NB4 (cell line): ENCODE measurements around the gene ZBTB20.

Experiments used
- DNase-seq: peaks from one replicate; pipeline ENCODE4 v3.0.0; 2010; ENCODE audit warnings: low read depth
- H3K4me3 ChIP-seq: one replicate; pipeline ENCODE4 v1.5.1; 2011; ENCODE audit warnings: mild to moderate bottlenecking, low read depth, low read length, moderate library complexity
- MYC ChIP-seq: IDR thresholded peaks from 2 replicates; pipeline ENCODE4 v1.6.1; 2011; ENCODE audit warnings: low read depth, low read length
- POLR2A ChIP-seq: IDR thresholded peaks from 2 replicates; pipeline ENCODE4 v1.6.1; 2011; ENCODE audit warnings: mild to moderate bottlenecking; ENCODE audit not compliant: insufficient read length; ENCODE audit errors: extremely low read depth
- TF ChIP-seq, protein P1 (sequence below): IDR thresholded peaks from 2 replicates; pipeline ENCODE4 v1.6.1; 2011; ENCODE audit warnings: low read depth, low read length
- TF ChIP-seq, protein P2 (sequence below): IDR thresholded peaks from one replicate; pipeline ENCODE4 v1.5.1; 2012; ENCODE audit warnings: low read depth, low read length

Gene ZBTB20

DNA sequence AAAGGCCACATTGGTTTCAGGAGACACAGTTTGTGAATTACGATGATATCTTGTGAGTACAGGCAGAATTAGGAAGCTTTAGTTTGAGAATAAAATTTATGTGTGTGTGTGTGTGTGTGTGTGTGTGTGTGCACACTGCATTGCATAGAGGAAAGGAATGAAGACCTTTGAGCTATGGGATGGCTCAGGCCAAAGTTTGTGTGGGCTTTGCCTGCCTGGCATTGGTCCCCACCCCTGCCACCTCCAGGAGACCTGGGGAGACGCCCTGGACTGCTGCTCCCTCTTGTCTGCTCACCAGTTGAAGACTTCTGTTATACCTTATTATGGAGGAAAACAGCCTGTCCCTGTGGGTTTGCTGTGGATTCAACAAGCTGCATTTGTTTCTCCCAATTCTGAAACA, 816.1 kb downstream of the ZBTB20 start:
- TF ChIP-seq, protein P1, sequence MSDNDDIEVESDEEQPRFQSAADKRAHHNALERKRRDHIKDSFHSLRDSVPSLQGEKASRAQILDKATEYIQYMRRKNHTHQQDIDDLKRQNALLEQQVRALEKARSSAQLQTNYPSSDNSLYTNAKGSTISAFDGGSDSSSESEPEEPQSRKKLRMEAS: no peak
- no peak for TF ChIP-seq MYC
- no peak for DNase-seq
- no peak overlapping the region for H3K4me3 ChIP-seq

DNA sequence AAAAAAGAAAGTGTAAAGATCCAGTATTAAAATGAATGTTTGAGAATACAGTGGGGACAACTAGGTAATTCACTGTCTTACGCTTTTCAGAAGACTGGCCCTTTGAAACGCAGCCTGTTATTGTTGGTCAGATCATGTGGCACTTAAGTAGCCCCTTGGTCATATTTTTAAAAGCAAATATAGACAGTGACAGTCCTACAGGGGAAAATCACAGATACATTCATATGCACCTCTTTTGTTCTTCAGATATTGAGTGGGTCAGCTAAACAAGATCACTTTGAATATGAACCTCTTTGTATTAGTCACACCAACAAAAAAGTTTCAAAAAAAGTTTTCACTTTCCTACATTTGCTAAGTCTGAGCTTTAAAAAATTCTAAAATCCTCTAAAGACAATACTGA, 817.3 kb downstream of the ZBTB20 start:
- no peak overlapping the region for H3K4me3 ChIP-seq
- no peak for DNase-seq
- TF ChIP-seq, protein P2, sequence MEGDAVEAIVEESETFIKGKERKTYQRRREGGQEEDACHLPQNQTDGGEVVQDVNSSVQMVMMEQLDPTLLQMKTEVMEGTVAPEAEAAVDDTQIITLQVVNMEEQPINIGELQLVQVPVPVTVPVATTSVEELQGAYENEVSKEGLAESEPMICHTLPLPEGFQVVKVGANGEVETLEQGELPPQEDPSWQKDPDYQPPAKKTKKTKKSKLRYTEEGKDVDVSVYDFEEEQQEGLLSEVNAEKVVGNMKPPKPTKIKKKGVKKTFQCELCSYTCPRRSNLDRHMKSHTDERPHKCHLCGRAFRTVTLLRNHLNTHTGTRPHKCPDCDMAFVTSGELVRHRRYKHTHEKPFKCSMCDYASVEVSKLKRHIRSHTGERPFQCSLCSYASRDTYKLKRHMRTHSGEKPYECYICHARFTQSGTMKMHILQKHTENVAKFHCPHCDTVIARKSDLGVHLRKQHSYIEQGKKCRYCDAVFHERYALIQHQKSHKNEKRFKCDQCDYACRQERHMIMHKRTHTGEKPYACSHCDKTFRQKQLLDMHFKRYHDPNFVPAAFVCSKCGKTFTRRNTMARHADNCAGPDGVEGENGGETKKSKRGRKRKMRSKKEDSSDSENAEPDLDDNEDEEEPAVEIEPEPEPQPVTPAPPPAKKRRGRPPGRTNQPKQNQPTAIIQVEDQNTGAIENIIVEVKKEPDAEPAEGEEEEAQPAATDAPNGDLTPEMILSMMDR: no peak
- no peak for TF ChIP-seq POLR2A
- no peak for TF ChIP-seq MYC
- TF ChIP-seq, protein P1: no peak

GRCh38 chr3:114328345-114328744, 818.7 kb downstream of the ZBTB20 start:
- no peak overlapping the region for H3K4me3 ChIP-seq
- DNase-seq: no peak
- TF ChIP-seq, protein P2: no peak
- TF ChIP-seq, protein P1: no peak
- TF ChIP-seq MYC (no peak), POLR2A (no peak)

DNA sequence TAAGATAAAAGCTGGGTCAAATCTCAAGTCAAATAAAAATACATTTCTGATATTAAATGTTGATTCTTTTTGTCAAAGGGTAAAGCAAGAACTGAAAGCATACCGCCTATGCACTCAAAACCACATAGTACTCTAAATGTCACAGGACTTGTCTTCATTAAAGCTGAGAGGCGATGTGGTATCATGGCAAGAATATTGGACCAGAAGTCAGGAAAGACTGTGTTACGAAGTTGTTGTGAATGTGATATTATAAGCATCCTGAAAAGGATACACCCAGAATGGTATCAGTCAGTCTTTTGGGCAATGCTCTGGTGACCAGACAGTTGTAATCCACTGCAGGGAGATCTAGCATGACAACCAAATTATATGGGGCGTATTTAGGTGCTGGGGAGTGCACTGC, 819.4 kb downstream of the ZBTB20 start:
- H3K4me3 ChIP-seq: no peak overlapping the region
- TF ChIP-seq, protein P2: no peak
- no peak for TF ChIP-seq MYC
- TF ChIP-seq POLR2A: no peak
- TF ChIP-seq, protein P1: no peak
- no peak for DNase-seq

GRCh38 chr3:114323546-114324254, 823.4 kb downstream of the ZBTB20 start:
- no peak overlapping the region for H3K4me3 ChIP-seq
- TF ChIP-seq, protein P2: no peak
- TF ChIP-seq MYC (no peak), POLR2A (no peak)
- TF ChIP-seq, protein P1: no peak
- no peak for DNase-seq

DNA sequence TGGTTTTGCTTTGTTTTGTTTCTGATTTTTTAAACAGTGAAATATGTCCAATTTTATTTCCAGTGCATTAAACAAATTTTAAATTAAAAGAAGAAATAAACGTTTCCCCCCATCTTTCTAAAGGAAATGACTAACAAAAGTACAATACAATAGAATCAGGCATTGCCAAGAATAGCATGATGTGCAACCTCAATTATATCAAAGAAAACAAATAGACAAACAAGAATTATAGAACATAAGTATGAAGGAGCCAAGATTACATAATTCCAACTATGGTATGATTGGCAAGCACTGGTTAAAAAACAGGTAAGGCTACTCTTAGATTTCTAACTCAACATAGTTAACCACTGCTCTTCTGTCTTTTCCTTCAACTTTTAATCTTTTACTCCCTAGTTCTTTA, 826.8 kb downstream of the ZBTB20 start:
- no peak overlapping the region for H3K4me3 ChIP-seq
- TF ChIP-seq MYC: no peak
- TF ChIP-seq, protein P2: no peak
- TF ChIP-seq POLR2A: no peak
- no peak for DNase-seq
